Uterine smooth muscle cell (primary cell): ENCODE results near the gene SMR3B. TPM values are rescaled to one million over a fixed set of nuclear protein-coding genes. Genes with fewer than 3 reads are reported as not detected.

Experiments used
- total RNA-seq: library from RNA; depleted of rRNA; stranded (reverse); fragments of >200 nt; gene quantifications from 2 replicates; pipeline ENCODE4 v1.2.3, GENCODE V29; 2014

Gene SMR3B
- not detected in 2 replicates for total RNA-seq

GRCh38 chr4:70382691-70383181 is at the start of gene SMR3B:
TSS of gene SMR3B (plus strand) at chr4:70383131. CDS start at chr4:70384511, 1,380 bp downstream.

GRCh38 chr4:70334681-70335080 is 48.2 kb upstream of the SMR3B start, which contains the start of gene CABS1:
TSS of gene CABS1 (plus strand) at chr4:70334981. CDS start at chr4:70335040, 59 bp downstream.

GRCh38 chr4:70360460-70360859 is 22.5 kb upstream of the SMR3B start, which contains the start of gene SMR3A:
TSS of gene SMR3A (plus strand) at chr4:70360760. CDS start at chr4:70362116, 1,356 bp downstream.

GRCh38 chr4:70397580-70397979 is 14.6 kb downstream of the SMR3B start, which contains the start of gene OPRPN:
TSS of gene OPRPN (plus strand) at chr4:70397940. CDS start at chr4:70399286, 1,346 bp downstream.

Other genes with a start within 250 kb of the SMR3B start
- gene PRR27, start 228.9 kb upstream of the SMR3B start, total RNA-seq = not detected in 2 replicates
- gene ODAM, start 187.4 kb upstream of the SMR3B start, total RNA-seq = not detected in 2 replicates
- gene FDCSP, start 157.0 kb upstream of the SMR3B start, total RNA-seq = not detected in 2 replicates
- gene CSN3, start 140.5 kb upstream of the SMR3B start, total RNA-seq = not detected in 2 replicates
- not detected in 2 replicates for gene CABS1, start 48.1 kb upstream of the SMR3B start, total RNA-seq
- gene SMR3A, start 22.4 kb upstream of the SMR3B start, total RNA-seq = not detected in 2 replicates
- gene OPRPN, start 14.8 kb downstream of the SMR3B start, total RNA-seq = not detected in 2 replicates
- gene MUC7, start 89.1 kb downstream of the SMR3B start, total RNA-seq = not detected in 2 replicates
- gene AMTN, start 135.4 kb downstream of the SMR3B start, total RNA-seq = not detected in 2 replicates
- not detected in 2 replicates for gene AMBN, start 209.1 kb downstream of the SMR3B start, total RNA-seq
- gene ENAM, start 245.6 kb downstream of the SMR3B start, total RNA-seq = under 0.01 TPM in 1 of 2 replicates, not detected in the other